HG03469 (cell line): Measurements from ENCODE around the gene NKD1.

ENCODE experiments used
- ATAC-seq: cut with Tn5 transposase; IDR thresholded peaks from one replicate; pipeline ENCODE4 v1.9.1; 2021; ENCODE audit warnings: mild to moderate bottlenecking, moderate library complexity, moderate number of reproducible peaks; ENCODE audit not compliant: unreplicated experiment

Gene NKD1

DNA sequence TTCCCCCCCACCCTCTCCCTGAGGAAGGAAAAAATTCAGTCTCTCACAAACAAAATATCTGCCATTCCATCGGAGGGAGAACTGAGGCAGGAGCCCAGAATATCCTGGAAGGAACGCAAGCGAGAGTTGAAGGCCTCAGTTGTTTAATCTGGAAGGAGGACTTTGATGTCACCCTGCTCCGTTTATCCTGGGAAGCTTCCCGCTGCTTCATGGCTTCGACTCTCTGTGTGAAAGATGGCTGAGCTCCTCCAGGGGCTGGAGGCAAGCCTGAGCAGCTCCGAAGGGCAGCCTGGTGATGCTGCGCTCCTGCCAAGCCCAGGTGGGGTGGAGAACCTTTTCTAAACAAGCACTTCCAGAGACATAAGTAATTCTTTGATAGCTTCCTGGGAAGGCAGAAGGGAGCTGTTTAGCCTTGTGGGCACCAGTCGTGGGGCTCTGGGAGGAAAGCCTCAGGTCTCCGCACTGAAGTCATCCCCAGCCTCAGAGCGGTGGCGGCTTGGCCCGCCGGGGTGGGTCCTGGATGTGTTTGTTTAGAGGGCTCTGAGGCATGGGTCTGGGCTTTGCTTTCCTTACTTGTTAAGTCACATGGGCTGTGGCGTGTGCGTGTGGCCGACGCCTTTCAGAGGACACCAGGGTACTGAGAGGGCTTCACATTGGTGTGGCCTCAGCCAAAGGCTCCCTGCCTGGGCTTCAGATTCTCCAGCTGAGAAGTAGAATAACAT lies 7.9 kb downstream of the NKD1 start:
- no peak for ATAC-seq

DNA sequence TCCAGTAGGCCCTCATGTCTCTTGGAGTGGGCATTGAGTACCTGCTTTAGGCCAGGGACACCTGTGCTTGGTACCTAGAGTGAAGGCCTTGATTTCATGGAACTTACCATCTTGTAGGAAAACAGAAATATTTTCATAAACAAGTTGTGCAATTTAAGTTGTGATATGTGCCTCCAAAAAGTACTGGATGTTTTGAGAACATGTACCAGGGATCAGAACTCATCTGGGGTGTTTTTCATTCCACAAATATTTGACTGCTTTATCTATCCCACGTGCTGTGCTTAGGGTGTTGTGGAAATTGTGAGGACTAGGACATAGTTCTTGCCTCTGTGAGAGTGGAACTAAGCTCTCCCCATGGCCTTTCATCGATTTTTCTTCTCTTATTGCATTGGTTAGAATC lies 8.8 kb downstream of the NKD1 start:
- ATAC-seq: no peak

DNA sequence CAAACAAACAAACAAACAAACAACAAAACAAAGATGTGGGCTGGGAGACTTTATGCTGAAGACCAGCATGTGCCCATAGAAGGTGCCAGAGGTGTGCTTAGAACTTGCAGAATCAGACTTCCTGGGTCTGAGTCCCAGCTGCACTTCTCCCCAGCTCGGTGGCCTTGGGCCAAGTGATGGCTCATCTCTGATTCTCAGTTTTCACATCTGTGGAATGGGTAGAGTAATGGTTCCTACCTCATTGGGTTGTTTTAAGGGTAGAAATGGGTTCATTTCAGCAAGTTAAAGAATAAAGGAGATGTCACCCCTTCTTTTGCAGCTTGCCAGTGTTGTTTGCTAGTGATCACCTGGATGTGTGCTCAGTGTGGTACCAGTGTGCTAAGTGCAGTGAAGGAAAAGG lies 10.7 kb downstream of the NKD1 start:
- ATAC-seq: no peak

DNA sequence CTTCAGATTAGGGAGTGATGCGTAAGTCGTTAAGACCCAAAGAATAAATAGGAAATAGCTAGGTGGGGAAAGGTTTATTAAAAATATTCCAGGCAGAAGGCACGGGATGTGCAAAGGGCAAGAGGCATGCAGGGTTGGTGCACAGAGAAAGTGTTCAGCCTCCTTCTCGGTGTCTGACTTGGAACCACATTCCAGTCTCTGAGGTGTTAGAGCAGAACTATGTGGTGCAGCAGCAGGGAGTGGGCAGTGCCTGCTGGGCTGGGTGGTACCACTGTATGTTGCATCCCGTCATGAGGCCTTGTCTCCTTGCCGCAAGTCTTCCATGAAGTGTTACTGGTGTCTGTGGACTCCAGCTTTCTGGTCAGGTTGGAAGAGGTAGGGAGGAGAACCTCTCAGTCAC lies 11.1 kb downstream of the NKD1 start:
- no peak for ATAC-seq

DNA sequence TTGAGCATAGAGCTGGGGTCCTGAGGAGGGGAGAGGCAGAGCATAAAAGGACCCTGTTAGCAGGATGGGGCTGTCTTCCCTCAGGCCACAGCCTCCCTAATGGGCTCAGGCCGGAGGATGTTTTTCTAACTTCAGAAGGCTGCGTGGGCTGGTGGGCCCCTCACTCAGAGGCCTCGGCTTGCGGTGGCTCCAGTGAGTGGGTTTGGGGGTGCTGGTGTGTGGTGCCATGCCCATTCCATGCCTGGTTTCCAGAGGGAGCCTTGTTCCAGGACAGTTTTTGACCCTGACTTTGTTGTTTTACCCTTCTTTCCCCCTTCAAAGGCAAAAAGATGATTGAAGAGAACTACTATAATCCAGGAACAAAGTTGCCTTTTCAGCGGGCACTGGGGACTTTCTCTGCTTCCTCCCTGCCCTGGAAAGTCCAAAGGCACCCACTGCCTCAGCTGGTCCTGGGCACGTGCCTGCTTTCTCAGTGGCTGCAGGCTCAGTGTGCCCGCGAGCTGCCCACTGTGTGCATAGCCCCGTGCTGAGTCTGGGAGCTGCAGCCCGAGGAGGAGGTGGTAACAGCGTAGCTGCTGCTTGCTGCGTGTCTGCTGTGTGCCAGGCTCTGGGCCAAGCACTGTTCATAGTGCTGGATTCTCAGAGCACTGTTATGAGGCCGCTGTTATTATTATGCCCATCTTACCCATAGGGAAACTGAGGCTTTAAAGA lies 11.8 kb downstream of the NKD1 start:
- no peak for ATAC-seq

DNA sequence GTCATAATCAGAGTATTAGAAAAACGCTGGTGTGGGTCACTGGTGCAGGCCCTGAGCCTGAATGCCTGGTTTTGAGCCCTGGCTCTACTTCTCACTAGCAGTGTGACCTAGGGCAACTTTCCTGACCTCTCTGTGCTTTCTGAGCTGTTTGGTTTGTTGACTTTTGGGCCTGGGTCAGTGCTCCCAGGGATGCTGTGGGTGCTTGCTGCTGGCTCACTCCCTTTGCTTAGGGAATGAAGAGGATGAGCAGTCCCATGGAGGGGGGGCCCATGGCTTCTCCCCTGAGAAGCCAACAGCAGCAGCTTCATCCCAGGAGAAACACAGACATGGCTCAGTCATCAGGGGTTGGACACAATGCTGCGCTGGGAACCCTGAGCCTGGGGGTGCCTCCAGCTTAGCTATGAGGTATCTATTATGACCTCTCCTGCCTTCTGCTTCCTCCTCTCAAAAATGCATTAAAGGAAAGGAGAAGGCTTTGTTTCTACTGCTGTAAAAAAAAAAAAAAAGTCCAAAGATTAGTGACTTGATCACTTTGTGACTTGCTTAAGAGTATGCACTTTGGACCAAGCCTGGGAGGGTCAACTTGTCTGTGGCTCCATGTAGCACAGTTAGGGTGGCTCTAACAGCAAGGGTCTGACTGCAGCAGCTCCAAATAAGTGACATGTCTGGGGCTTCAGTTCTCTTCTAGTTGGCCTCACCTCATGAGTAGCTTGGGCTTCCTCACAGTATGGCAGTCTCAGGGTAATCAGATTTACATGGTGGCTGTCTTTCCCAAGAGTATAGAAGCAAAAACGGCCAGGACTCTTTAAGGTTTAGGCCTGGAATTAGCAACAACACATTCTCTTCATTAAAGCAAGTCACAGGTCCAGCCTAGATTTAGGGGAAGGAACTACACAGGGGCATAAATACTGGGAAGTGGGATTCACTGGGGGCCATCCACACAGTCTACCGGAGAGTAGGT lies 13.0 kb downstream of the NKD1 start:
- no peak for ATAC-seq

DNA sequence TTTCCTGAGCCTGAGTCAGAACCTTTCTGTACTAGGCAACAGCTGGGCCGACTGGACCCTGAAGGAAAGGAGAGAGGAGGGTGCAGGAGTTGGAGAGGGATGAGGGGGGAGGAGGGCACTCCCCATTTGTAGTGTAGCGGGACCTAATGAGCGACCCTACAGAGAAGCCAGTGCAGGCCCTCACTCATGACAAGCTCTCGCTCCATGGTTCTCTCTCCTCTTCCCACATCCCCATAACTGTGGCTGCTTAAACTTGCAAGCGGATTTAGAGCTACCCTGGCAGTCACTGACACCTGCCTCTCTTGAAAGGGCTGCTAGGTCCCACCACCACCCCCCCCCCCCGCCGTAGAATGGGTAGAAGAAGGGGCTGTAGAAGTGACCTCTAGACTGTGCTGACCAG lies 14.5 kb downstream of the NKD1 start:
- no peak for ATAC-seq

DNA sequence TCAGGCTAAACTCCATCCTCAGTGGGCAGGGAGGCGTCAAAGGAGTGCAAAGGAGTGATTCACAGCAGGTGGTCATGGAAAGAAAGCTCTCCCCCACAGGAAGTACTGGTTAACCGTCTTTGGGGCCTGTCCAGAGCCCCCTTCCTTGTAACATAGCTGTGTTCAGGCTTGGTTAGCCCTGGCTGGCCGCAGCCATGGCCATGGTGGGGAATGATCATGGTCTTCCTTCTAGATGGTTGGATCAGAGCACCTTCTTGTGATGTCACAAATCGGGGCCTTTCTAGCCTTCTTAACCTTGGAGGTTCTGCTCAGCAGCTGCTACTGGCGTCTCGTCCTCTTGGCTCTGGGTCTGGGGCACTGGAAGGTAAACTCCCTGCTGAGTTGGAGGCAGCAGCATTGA lies 15.8 kb downstream of the NKD1 start:
- no peak for ATAC-seq

DNA sequence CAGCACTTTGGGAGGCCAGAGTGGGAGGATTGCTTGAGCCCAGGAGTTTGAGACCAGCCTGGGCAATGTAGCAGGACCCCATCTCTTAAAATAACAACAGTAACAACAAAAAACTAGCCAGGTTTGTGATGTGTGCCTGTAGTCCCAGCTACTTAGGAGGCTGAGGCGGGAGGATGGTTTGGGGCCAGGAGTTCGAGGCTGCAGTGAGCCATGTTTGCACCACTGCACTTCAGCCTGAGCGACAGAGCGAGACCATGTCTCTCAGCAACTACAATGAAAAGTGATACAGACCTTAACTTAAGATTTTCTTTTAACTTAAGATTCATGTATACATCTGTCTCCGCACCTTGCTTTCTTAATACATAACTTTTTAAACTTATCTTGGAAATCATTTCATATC lies 17.2 kb downstream of the NKD1 start:
- no peak for ATAC-seq

DNA sequence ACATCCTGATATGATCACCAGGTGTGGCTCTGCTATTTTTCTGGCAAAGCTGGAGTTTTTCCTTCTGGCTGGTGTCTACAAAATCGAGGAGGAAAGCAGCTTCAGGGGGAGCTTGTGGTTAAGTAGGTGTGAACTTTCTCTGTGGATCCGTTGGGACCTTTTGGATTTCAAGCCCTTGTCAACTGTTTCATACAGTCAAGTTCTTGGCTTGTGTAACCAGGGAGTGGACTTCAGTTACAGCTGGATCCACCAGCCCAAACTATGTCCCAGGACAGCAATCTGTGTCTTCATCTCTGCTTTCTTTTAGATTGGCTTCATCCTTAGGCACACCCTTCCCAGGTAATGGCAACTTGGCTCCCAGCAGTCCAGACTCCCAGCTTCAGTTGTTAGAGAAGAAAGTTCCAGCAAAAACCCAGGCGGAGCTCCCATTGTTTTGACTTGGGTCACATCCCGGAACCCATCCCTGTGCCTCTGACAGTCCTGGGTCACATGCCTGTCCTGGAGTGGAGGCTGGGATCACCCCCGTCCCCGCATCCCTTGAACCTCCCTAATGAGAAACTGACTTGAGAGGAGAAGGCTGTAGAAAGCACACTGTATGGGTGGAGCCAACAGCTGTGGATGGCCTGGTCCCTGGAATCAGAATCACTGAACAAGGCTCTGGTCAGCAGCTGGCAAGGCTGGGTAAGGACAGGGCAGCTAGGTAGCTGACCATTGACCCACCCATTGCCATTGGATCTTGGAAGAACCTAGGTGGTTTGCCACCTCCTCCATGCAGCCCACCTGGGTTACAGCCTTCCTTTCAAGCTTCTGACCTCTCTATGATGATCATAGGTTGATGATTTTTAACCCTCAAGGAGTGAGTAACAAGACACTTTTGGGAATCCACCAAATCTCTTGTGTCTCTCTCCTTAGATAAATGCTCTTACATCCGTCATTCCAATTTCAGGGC lies 18.1 kb downstream of the NKD1 start:
- ATAC-seq: no peak

DNA sequence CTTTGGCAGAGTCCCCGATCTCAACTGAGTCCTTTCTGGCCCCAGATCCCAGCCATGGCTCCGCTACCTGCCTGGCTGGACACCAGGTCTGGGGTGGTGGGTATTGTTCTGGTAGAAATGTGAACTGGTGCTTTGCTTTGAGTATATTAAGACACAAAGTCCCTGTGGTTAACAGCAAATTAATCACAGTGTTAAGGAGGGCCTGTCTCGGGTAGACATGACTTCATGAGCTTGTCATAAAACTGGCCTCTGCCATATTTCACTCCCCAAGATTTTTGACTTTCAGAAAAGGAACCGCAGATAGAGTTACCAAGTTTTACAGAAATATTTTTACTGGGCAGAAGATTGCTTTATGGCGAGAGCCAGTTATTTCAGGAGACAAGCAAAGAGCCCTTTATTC lies 19.5 kb downstream of the NKD1 start:
- ATAC-seq: no peak

DNA sequence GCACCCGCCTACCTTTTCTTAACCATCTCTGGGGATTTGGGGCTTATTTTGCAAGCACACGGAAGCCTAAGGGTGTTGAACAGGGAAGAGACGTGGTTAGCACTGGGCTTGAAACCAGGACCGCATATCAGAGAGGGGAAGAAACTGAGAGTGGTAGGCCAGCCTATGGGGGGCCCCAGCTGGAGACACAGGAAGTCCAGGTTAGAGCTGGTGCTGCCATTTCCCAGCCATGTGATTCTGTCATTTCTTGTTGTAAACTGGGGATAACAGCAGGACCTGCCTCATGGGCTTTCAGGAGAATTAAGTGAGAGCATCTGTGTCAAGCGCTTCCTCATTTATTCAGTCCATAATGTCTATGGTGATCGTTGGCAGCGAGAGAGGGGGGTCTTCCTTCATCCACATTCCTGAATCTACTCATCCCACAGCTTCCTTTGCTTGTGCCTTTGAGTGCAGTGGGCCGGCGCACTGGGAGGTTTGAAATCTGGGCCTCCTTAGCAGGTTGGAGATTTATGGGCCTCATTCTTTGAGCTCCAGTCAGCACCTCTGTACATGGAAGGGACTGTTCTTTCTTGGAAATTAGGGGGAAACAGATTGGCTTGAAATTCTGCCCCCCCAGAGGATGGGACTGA lies 20.1 kb downstream of the NKD1 start:
- ATAC-seq: no peak

DNA sequence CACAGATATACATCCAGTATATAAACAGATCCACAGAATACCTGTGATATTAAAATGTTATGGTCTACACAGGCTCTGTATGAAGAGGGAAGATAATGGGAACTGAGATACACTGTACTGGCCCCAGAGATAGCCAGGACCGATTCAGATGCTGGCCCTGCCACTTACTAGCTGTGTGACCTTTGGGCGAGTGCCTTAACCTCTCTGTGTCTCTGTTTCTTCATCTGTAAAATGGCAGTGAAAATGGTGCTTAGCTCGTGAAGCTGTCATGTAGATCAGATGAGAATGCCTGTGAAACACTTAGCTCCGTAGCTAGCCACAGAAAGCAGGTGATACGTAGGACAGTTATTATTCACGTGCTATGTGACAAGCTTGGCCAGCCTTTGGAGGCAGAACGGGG lies 22.2 kb downstream of the NKD1 start:
- no peak for ATAC-seq

DNA sequence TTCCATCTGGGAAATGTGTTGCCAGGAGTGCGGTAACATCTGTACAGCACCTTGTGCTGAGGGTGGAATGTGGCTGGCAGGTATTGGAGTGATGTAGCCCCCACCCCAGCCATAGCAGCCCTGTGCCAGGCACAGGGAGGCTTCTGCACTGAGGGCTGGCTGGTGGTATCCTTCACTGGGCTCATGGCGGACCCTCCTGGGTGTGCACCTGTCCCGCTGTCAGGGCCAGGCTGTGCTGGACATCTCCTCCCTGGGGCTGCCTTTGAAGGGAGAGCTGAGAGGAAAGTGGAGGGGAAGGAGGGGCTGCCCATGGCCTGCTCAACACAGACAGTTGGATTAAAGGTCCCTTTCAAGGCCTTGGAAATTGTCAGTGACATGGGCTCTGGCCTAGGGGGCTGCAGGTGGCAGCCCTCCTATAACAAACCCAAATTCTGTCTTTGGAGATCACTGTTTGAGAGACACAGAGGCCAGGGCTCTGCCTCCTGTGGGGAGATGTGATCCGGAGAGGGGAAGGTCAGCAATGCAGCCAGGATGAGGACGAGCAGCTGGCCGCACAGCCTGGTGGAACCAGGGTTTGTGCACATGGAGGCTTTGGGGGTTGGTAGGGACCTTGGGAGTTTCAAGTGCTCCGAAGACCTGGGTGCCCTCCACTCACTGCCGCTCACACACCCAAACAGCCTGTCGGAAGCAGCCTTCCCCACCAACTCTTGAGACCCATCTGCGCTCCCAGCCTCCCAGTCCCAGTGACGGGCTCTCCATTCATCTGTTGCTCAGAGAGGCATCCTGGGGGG lies 22.8 kb downstream of the NKD1 start:
- ATAC-seq: no peak

DNA sequence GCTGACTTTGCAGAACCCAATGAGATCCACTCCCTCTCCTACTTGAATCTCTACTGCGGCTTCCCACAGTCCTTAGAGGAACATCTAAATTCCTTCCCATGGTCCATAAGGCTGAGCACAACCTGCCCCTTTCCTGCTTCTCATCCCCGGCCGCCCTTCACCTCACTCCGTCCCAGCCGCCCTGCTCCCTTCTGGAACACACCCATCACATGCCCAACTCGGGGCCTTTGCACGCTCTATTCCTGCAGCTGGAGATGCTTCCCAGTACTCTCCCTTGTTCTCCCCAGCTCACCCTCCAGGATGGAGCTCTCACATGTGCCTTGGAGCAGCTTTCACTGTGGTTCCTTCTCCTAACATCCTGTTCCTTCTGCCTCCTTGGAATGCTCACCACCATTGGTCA lies 23.6 kb downstream of the NKD1 start:
- ATAC-seq: no peak

DNA sequence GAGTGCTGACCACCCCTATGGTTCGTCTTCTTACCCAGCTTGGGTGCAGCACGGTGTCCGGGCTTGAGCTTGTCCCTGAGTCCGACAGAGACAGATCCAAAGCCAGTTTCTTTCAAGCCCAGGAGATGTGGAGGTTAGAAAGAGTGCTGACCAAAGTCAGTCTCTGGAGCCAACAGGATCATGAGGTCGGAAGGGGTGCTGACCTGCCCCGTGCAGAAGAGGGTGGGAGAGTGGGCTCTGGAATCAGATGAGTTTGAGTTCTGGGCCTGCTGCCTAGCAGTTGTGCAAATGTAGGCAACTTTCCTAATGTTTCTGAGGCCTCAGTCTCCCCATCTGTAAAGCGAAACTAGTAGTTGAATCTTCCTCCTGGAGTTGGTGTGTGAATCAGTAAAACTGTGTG lies 24.5 kb downstream of the NKD1 start:
- ATAC-seq: no peak

DNA sequence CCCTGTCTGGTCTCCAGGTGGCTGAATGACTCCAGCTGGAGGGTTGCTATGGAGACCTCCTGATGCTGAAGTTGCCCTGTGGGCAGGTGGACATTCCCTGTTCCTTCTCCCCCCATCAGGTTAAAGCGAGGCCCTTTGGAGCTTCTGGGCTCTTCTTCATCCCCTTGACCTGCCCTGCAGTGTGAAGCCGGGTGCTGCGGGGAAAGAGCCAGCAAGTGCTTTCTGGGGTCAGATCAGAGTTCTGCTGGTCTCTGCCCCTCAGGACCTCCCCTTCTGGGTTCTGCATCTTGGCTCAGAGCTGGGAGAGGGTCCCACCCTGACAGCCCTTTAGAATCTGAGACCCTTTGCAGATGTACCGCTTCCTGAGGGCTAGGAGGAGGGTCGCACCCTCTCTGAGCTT lies 25.1 kb downstream of the NKD1 start:
- no peak for ATAC-seq

DNA sequence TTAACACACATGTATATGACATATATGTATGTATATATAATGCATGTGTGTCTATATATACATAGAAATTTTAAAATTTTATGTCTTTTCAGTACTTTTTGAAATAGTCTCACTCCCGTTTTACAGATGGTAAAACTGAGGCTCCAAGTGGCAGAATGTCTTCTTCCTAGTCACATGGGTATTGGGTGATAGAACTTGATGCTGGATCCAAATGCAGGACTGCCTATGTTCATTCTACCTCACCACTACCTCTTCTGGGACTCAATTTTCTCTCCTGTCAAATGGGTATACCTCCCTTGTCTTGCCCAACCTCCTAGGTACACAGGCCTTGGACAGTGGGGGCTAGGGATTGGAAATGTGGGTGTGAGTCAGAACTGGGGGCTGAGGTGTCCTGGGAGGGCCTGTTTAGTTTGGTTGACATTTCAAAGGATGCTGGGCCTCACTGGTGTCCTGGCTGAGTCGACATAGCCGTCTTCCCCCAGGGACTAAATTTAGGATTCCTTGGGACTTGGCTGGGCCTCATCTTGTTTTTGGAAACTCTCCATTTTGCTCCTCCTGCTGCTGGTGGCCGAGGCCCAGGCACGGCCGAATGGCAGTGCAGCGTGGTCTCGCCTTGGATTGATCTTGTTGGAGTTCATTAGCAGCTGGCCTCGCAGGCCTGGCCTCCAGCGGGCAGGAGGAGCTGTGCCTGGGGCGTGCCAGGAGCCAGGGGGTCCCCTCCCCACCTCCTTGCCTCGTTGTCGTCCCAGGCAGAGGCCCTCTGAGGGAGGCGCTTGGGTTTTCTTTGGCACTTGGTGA lies 25.9 kb downstream of the NKD1 start:
- no peak for ATAC-seq
